NCI-H446 treated with DMSO at 0.1 percent for 48 hours (cell line): Measurements from ENCODE around the gene PRKN.
"Not testable (repeated sequence)": the region's sequence is repeated elsewhere in the genome, so short reads cannot be mapped to it uniquely, and the experiment has no call there.

Experiments used
- DNase-seq: peaks from one replicate; lab custom pipeline; 2025; lab: John Stamatoyannopoulos, UW

Gene PRKN

DNA sequence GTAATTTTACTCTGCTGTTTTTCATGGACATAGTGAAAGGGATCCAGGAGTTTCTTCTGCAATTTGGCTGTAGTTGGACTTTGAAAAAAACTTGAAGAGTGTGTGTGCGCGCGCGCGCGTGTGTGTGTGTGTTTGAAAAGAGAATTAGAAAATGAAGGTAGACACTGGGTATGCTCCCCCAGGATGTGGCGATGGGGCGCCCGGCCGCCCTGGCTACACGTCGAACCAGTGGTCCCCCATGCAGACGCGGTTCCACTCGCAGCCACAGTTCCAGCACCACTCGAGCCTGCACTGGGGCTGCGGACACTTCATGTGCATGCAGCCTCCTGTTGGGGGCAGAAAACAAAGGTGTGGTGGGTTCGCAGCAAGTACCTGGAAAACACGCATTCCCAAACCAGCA lies 1377.7 kb downstream of the PRKN start:
- no peak for DNase-seq

DNA sequence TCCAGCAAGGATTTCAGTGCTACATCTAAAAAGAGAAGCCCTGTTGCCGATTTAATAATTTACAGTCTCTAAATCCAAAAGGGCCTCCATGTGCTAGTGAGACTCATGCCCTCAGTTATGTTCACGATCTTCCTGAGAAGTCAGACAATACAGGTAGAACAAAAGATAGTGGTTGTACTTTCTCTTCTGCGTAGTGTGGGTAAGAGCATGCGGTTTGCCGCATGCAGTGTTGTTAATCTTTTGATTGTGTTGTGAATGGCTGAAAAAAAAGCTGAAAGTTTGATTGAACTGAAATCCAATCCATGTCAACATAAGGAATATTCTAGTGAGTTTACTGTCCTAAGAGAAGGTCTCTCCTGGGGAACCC lies 1379.0 kb downstream of the PRKN start:
- DNase-seq = no peak

DNA sequence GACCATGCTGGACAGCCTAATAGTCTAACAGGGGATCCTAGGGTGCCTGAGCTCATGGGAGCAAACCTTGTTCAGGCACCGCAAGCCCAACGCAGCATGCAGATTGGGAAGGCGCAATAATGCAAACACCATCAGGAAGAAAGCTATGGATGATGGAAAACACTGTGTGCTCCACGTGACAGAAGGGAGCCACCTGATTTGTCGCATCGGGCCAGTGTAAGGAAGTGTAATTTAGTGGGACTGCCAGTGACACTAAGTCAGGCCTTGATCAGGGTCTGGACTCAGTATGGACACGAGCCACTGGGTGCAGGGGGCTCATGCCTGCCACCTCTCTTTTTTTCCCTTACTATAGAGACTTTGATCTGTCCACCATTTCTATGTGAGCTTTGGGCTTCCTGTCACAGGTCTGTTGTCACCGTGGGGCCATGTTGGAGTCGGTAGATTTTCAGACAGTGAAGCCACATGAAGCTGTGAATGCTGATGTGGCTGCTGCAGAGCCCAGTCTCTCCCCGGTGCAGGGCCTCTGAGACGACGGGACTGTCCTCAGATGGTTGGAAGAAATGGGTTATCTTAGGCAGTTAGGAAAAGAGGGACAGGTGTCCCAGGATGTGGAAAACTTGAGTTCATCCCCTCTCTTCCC lies 1379.5 kb downstream of the PRKN start:
- DNase-seq = no peak

- DNase-seq = no peak
These were observed 1380.4 kb downstream of the PRKN start for GRCh38 chr6:161347125-161347524.

- DNase-seq = no peak
These were observed 1380.8 kb downstream of the PRKN start for GRCh38 chr6:161346717-161347116.

- DNase-seq = no peak
These were observed 1382.9 kb downstream of the PRKN start for GRCh38 chr6:161344626-161345025.

GRCh38 chr6:161342039-161342438 lies 1385.5 kb downstream of the PRKN start:
- DNase-seq = no peak

GRCh38 chr6:161341638-161342037 lies 1385.9 kb downstream of the PRKN start:
- DNase-seq = no peak

GRCh38 chr6:161338015-161338414 lies 1389.6 kb downstream of the PRKN start:
- DNase-seq = no peak

DNA sequence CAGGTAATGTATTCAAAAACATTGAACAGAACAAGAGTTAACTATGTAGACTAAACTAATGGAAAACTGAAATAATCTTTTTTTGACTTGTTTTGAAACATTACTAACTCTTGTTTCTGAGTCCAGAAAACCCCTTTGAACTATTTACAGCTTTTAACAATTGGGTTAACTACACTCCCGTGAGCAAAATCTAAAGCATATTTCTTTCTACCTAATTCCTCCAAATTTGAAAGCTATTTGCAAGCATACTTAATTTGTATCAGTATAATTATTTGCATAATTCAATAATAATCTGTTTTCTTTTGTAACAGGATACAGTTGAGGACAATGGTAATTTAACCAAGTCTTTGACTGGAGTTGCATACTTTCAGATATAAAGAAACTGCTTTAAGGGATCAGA lies 1391.1 kb downstream of the PRKN start:
- no peak for DNase-seq

- no peak for DNase-seq
These were observed 1394.2 kb downstream of the PRKN start for GRCh38 chr6:161333410-161333809.

DNA sequence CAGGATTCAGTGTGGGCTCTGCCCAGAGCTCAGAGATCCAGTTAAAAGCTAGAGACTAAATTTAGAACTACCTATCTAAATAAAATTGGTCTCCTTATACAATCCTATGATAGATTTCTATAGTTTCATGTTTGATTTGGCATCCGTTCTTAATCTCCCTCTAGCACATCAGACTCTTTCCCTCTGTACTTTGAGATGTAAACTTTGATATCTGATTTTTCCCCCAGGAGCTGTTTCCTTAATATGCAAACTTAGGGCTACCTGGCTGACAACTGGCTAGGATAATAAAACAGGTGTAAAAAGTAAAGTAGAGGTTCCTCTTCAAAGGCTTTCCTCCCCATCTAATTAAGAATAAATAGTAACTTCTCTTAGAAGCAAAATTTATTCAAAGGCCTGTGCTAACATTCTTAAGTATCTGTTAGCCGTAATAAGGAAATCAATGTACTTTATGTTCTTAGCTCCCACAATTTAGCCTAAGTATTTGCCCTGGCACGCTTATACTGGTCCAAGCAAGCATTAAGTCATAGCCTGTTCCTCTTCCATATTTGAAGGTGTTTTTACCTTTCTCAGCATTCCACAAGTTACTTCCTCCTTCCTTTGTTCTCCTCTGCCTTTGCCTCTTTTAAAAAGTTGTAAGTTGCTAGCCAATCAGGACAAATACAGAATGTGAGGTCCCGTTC lies 1396.0 kb downstream of the PRKN start:
- DNase-seq = not testable (repeated sequence)

DNA sequence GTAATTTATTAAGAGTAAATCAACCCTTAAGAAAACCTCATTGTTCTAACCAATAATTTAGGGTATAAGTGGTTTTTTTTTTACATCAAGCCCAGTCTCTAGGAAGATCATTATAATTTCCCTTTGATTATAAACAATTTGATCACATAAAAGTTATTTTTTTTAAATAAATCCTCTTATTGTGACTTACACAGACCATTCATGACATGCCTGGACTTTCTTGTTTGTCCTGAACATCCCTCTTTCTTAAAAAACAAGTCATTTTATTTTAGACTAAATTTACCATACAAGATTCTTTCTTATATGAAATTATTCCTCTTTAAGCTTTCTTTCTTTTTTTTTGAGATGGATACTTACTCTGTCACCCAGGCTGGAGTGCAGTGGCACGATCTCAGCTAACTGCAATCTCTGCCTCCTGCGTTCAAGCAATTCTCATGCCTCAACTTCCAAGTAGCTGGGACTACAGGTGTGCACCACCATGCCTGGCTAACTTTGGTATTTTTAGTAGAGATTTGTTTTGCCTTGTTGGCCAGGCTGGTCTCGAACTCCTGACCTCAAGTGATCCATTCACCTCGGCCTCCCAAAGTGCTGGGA lies 1400.1 kb downstream of the PRKN start:
- no peak for DNase-seq

DNA sequence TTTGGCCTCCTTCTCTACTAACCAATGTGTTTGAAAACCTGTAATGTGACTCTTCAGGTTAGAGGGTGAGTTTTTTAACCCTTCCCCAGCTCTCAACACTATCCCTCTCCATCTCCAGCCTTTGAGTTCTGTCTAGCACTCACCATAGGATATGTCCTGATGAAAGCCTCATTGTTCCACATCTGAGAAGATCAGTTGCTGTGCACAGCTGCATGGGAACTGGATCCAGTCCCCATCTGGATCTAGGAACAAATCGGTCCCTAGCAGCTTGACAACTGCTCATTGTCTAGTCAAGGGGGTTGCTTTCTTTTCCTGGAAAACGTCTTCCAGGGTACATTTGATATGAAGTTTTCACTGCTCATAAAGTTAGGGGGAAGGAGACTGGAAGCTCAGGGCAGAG lies 1408.3 kb downstream of the PRKN start:
- no peak for DNase-seq

DNA sequence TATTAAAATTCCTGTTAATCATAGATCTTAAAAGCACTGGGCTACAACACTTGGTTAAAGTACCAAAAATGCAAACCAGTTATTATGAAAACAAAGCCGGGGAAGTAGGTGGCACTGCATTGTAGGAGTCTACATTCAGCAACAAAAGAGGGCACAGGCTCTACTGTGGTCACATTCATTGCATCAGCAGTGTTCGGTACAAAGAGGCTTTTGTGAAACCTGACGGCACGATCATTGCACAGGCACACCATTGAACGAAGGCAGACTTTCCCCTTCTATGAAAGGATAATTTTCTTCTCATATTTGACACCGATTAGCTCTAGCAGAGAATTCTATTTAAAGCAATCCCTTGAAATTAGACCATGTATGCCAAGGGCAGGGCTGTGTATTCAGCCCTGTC lies 1409.1 kb downstream of the PRKN start:
- DNase-seq = no peak

- DNase-seq = no peak
These were observed 1411.0 kb downstream of the PRKN start for GRCh38 chr6:161316531-161316930.

DNA sequence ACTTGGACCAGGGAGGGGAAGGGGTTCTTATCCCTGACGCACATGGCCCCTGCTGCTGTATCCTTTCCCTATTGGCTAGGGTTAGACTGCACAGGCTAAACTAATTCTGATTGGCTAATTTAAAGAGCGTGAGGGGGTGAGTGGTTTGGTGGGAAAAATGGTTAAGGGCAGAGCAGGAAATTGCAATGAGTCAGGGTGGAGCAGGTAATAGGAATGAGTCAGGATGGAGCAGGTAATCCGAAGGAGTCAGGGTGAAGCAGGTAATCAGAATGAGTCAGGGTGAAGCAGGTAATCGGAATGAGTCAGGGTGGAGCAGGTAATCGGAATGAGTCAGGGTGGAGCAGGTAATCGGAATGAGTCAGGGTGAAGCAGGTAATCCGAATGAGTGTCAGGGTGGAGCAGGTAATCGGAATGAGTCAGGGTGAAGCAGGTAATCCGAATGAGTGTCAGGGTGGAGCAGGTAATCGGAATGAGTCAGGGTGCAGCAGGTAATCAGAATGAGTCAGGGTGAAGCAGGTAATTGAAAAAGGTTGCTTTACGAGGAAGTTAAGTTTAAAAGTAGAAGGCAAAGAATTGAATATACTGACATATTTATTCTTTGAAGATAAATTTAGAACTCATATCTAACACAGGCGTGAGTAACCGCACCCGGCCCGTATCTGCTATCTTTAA lies 1412.2 kb downstream of the PRKN start:
- DNase-seq = not testable (repeated sequence)

- not testable (repeated sequence) for DNase-seq
These were observed 1412.9 kb downstream of the PRKN start for GRCh38 chr6:161314541-161315245.

GRCh38 chr6:161313940-161314509 lies 1413.5 kb downstream of the PRKN start:
- DNase-seq = no peak

DNA sequence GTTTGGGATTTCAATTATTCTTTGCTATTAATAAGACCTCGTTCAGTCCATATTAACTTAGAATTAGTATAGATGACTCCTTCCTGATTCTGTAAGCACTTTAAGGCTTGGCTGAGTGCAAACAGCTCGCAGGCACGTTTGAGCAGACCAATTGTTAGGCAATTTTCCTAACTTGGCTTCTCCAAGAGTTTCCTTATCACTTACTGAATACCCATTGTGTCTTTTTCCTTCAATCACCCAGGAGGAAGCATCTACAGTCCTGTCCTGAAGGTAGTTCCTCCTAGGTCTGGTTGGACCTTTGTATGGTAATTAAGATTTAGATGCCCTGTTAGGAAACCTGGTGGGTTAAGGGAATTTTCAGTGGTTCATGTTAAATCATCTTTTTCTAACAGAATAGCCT lies 1414.1 kb downstream of the PRKN start:
- DNase-seq = not testable (repeated sequence)

GRCh38 chr6:161309774-161310173 lies 1417.8 kb downstream of the PRKN start:
- DNase-seq = not testable (repeated sequence)

DNA sequence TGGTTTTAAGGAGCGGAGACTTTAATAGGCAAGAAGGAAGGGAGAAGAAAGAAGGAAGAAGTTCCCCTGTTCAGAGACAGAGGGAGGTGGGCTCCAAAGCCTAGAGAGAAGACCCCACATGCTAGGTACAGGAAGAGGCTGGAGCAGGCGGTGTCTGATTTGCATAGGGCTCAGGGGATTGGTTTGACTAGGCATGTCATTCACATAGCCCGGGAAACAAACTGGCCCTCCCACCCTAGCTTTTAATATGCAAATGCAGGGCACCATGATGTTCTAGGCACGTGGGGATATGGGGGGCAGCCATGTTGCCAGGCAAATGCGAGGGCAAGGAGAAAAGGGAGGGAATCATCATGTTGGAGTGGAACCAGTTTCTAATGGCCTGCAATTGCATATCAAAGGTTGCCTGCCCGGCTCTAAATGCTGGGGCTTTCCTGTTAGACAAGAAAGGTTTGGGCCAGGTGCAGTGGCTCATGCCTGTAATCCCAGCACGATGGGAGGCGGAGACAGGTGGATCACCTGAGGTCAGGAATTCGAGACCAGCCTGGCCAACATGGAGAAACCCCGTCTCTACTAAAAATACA lies 1419.4 kb downstream of the PRKN start:
- DNase-seq = no peak
